ENCODE results near the gene HOXA6.

HOXA6 gene

GRCh38 chr7:27137640-27138315 is 9.8 kb downstream of the HOXA6 start:
- DNase-seq (ENCODE audit: low read depth in 2 of 2): no peak

GRCh38 chr7:27134392-27134791 is 13.2 kb downstream of the HOXA6 start:
- no peak for DNase-seq (ENCODE audit: low read depth in 2 of 2)

DNA sequence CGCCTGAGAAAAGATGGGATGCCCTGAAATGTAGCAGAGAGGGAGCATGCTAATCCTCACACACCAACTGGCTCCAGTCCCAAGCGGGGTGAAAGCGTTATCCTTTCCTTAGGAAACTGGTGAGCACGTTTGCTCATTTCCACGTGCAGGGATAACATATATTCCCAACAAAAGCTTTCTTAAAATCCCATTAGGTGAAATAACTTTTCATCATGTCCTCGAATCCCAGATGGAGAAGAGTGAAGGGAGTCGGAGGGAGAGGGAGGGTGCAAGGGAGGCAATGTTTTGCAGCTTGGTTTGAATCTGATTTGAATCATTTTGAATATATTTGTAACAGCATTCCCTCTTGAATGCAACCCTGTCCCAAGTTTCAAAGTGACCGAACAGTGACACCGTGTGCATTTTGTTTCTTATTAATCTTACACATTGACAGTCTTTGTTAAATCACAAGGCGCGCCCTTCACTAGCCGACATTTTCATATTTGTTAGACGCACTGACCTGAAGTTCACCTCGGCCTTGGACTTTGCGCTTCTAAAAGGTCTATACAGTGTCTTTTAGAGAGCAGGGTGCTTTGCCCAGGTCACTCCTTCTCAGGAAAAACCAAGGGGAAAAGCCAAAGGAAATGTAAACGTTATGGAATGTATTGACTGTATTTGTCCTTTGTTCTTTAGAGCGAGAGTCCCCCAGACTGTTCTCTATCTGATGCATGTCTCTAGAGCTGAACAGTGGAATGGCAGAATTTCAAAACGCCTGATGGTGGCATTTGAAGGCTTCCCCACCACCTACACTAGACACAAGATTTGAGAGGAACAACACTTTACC is 14.0 kb downstream of the HOXA6 start:
- no peak for DNase-seq (ENCODE audit: low read depth in 2 of 2)

DNA sequence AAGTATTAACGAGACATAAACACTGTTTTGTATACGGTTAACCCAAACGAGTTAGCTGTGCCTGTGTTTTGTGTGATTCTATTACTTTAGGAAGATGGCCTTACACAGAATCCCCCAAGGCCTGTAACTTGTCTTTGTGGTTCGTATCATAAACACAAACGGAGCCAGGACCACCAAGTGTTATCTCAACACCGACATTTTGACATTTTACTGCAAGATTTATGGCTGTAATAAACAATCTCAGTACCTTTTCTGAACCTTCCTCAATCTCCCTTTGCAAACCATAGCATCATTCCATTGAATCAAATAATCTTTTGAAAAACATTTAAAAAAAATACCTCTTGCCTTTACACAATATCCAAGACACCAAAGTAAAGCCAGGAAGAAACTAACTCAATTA is 14.6 kb downstream of the HOXA6 start:
- no peak for DNase-seq (ENCODE audit: low read depth in 2 of 2)

DNA sequence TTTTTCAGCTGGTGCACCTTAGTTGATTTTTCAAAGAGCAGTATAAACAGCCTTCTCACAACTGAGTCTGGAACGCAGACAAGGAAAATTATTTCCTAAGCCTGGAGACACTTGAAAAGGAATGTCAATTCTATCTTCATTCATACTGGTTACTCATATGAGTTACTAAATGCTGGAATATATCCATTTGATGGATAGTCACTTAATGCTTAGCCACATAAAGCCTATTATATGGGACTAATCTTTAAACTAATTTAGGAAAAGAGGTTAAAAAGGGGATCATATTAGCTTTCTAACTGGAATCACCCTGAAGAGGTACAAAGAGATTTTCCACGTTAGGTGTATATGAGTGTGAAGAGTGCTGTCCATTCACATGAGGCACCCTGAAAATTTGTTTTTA is 15.4 kb downstream of the HOXA6 start:
- DNase-seq (ENCODE audit: low read depth in 2 of 2): no peak

DNA sequence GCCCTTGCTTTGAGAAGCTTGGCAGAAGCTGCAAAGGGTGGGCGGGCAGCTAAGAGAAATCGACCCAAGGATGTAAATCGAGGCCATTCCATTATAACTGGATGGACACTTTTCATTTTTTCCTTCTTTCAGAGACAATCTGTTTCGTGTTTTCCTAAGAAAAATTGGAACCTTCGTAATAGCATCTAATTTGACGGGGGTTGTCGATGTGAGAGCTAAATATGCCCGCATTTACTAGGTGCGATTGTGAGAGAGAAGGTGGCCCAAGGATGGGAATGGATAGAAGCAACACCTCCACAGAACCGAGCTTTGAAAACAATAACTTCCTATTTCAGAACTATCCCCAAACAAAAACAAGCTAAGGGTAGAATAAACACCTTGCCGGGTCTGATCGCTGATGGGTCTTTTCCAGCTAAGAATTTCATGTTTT is 16.2 kb downstream of the HOXA6 start:
- no peak for DNase-seq (ENCODE audit: low read depth in 2 of 2)

DNA sequence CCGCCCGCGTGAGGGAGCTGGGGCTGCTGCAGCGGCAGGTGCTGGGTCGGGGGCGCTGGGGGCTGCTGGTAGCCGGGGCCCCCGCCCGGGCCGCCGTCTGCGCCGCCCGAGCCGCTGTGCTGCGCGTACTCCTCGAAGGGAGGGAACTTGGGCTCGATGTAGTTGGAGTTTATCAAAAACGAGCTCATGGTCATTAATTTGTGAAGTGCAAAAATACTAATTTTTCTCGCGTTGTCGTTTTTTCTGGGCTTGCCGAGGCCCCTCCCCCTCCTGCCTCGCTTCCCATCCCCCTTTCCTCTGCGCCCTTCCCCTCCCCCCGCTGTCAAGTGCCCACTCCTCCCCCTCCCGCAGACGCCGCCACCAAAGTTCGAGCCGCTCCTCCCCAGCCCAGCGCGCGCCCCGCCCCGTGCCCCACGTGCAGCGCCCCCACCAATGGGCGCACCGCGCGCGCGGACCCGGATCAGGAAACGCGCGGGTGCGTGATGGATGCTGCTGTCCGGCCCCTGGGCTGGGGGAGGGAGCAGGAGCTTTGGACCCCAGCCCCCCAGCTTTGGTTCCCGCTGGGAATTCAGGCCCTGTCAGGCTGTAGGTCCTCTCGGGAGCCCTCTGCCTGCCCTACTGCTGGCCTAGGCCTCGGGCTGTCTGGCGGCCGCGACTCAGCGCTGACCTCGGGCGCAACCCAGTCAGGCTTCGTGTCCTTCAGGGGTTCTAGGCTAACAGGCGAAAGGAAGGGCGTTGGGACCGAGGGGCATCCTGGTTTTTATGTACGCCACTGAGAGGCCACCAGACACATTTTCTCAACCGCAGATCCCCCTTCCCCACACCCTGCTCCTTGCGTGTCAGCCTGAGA is 16.8 kb downstream of the HOXA6 start, which contains the start of gene HOXA4:
Gene HOXA4 (minus strand): TSS at position 218 of the 850 bp plus-strand sequence. CDS start 24 bp downstream, at position 194.
- peak; percentile 32 to 40 for DNase-seq (ENCODE audit: low read depth in 2 of 2)

- DNase-seq (ENCODE audit: low read depth in 2 of 2): no peak
Measured at GRCh38 chr7:27129729-27130539, 17.6 kb downstream of the HOXA6 start.

GRCh38 chr7:27128776-27129728 is 18.5 kb downstream of the HOXA6 start:
- DNase-seq (ENCODE audit: low read depth in 2 of 2): no peak

DNA sequence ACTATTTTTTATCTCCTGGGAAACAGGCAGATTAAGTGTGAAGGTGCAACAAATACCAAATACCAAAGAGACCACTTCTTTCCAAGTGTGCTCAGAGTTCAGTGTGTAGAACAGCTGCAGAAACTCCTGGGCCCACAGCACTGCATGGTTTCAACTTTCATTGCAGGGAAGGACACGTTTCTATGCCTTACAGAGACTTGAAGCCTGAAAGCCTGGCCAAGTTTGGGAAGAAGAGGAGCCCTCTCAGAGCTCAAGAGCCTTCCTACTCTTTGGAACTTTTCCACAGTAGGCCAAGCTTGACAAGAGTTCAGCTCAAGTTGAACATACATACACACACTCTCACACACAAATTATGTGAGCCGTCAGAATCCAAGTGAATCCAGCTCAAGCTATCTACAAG is 19.5 kb downstream of the HOXA6 start:
- no peak for DNase-seq (ENCODE audit: low read depth in 2 of 2)

DNA sequence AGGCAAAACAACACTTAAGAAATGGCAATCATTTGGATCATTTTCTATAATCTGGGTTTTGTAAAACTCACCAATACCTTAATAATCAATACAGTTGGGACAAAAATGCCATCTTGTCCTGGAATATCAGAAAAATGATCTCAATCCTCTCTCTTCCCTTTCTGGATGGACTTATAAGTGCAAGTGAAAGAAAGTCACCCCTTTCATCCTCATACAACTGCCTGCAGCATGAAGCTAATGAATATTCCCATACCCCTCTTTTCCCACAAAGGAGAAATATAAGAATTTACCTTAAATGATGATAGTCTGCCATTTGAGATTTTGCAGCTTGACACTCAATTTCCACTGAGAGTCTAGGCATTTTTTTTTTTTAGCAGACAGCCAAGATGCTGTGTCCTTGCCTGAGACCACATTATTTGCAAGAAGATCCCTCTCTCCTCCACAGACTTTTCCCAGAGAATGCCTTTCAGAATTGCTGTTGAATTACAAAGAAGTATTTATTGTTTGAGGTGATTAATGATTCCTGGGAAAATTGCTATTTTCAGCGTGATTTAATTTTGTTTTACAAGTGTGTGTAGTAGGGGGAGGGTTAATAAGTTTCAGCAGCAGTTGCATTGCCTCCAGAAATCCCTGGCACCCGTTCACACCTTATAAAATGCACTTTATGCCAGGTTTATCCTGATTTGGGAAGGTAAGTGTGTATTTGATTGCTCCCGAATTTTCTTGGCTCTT is 20.8 kb downstream of the HOXA6 start:
- no peak for DNase-seq (ENCODE audit: low read depth in 2 of 2)

- DNase-seq (ENCODE audit: low read depth in 2 of 2): no peak
Measured at GRCh38 chr7:27125986-27126394, 21.6 kb downstream of the HOXA6 start.

DNA sequence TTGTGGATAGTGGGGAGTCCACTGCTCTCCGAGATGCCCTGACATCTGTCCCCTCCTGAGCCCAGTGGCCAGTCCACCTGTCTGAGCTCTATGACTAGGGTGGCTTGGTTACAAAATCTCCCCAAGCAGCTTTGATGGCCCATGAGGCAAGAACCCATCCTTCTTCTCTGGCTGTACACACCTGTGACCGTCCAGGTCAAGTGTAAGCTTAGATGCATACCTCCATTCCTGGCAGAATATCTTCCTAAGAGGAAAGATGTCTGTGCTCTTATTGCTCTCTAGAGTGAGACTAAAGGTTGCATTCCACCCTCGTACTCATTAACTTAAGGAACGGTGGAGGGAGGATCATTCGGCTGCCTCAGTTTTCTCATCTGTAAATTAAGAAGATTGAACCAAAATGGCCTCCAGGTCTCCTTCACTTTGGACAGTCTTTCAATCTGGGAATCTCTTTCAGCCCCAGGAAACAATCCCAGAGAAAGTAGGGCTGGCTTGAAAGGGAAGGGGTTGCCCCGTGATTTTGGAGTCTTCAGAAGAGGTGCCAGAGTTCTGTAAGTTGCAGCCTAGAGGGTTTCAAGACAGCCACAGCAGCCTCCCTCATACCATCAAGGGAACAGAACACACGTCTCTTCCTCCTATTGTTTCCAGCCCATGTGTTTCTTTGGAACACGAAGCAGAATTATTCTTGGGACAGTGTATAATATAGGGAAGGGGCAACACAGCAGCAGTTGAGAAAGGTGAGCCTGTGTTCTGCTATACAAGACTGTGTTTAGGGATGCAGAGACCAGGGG is 22.5 kb downstream of the HOXA6 start:
- no peak for DNase-seq (ENCODE audit: low read depth in 2 of 2)

DNA sequence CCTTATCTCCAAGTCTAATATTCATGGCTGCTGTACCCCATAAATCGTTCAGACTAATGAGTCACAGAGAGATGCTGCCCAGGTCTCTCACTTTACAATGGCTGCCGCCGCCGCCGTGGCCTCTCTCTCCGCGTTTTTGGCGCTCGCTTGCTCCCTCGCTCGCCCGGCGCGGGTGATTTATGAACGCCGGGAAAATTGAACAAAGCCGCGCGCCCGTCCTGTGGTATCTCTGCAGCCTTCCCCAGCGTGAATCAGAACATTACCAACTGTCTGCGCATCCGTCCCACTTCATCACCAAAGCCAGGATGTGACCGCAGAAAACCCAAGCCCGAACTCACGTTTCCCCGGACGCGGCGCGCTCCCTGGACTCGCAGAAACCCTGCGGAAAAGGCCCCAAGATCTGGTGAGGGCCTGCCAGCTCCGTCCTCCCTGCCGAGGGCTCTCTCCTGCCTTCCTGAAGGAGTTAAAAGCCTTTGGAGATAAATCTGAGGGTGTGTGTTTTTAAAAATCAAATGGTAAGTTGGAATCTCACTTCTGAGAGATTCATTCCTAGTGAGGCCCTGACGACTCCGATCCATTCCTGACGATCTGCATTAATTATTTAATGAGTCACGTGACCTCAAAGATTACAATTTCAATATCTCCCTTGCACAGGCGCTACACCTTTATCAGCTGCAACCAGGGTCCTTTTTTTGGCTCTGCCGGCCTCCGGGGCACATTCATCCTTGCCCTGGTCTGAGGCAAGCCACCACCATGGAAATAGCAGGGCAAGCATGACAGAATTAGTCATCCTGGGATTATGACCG is 23.3 kb downstream of the HOXA6 start:
- DNase-seq (ENCODE audit: low read depth in 2 of 2): no peak

DNA sequence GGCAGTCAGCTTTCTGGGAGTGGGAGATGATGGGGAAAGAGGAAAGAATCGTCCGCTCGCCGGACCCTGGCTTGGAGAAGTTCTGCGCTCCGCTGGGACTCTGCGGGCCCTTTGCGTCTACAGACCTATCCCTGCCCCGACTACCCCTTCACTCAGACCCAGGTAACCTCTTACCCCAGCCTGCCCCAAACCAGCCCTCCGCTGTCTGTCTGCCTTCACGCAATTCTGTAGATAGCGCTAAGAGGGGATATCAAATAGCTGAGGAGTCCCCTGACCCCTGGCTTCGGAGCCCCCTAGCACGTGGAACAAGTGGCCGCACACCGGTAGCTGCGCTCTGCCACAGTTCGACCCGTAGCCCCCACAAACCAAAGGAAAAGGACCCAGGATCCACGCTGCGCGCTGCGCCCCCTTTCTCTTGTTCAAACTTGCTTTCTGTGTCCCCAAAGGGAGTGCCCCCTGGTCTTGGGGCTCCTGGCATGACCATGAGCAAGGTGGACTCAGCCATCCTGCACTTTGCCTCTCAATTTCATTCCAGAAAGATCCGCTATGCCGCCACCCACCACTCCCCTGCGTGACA is 24.0 kb downstream of the HOXA6 start:
- DNase-seq (ENCODE audit: low read depth in 2 of 2): no peak

DNA sequence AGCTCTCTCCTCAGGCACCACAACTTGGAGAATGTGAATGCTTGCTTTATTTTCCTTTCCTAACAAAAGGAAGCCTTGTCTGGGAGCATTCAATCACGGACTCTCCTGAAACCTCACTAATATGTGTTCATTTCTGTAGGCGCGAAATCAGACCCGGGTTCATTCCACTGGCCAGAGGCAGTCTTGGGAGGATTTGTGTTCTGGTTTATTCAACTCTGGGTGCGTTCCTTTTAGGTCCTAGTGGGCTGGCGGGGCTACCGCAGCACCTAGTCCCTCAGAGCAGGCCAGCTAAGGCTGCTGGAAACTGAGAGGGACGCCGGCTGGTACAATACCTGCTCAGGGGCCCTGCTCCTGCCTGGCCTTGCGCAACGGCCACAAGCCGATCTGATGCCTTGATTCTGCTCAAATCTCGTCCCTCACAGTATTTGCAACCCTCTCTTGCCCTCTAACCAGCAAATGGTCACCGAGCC is 24.5 kb downstream of the HOXA6 start:
- no peak for DNase-seq (ENCODE audit: low read depth in 2 of 2)

Measured in stimulated activated CD8-positive, alpha-beta memory T cell treated with anti-CD3 and anti-CD28 coated beads, Interleukin-7, amount 100 ng/mL, for 1 hour (primary cell).